A673 (cell line): ENCODE data around the gene RUNX2. TPM values are rescaled to one million over a fixed set of nuclear protein-coding genes. Genes with fewer than 3 reads are reported as not detected.

ENCODE experiments used
- BruUV-seq: library from RNA; stranded (reverse); fragments of 400-500 nt; replicated peaks from 2 replicates; lab custom pipeline; 2021; lab: Mats Ljungman, UMichigan
- CTCF ChIA-PET: fragments of 300-600 bp; sonication (Branson Sonifier 250); formaldehyde crosslinking; loops from one replicate; lab custom pipeline; 2022; ENCODE audit warnings: antibody characterized with exemption; lab: Charles Lee
- POLR2A ChIA-PET: fragments of 300-600 bp; sonication (Branson Sonifier 250); formaldehyde crosslinking; loops from one replicate; lab custom pipeline; 2022; ENCODE audit warnings: antibody characterized with exemption; ENCODE audit not compliant: low non-redundant PET; lab: Charles Lee
- DNase-seq: peaks from one replicate; pipeline ENCODE4 v3.0.0-alpha.2; 2015; ENCODE audit warnings: low spot score
- H3K27ac ChIP-seq: fragments of 200-600 bp; sonication (generic); 2 replicates; pipeline ENCODE4 v1.5.1; 2016; ENCODE audit warnings: mixed run types, low read depth, mild to moderate bottlenecking, mixed read lengths, antibody characterized with exemption, low read length; ENCODE audit not compliant: poor library complexity, severe bottlenecking
- H3K27me3 ChIP-seq: fragments of 200-600 bp; sonication (generic); replicated peaks from 2 replicates; pipeline ENCODE4 v1.6.1; 2017; ENCODE audit warnings: mixed run types, low read depth, mild to moderate bottlenecking, mixed read lengths, antibody characterized with exemption, low read length; ENCODE audit not compliant: insufficient read depth, poor library complexity
- H3K36me3 ChIP-seq: fragments of 200-600 bp; sonication (generic); 2 replicates; pipeline ENCODE4 v1.6.1; 2016; ENCODE audit warnings: mixed run types, mild to moderate bottlenecking, mixed read lengths, antibody characterized with exemption, low read length; ENCODE audit not compliant: insufficient read depth, poor library complexity, severe bottlenecking
- H3K4me1 ChIP-seq: fragments of 200-600 bp; sonication (generic); 2 replicates; pipeline ENCODE4 v1.6.1; 2017; ENCODE audit warnings: mixed run types, mild to moderate bottlenecking, mixed read lengths, antibody characterized with exemption, low read length; ENCODE audit not compliant: insufficient read depth, poor library complexity, severe bottlenecking
- H3K4me3 ChIP-seq: fragments of 200-600 bp; sonication (generic); 2 replicates; pipeline ENCODE4 v1.5.1; 2016; ENCODE audit warnings: low read depth, mixed run types, mild to moderate bottlenecking, mixed read lengths, low read length; ENCODE audit not compliant: poor library complexity, severe bottlenecking
- H3K9me3 ChIP-seq: fragments of 200-600 bp; sonication (generic); 2 replicates; pipeline ENCODE4 v1.6.1; 2016; ENCODE audit warnings: mixed run types, low read depth, mild to moderate bottlenecking, mixed read lengths, antibody characterized with exemption, low read length; ENCODE audit not compliant: poor library complexity, severe bottlenecking
- EZH2 ChIP-seq: fragments of 200-600 bp; sonication (generic); IDR thresholded peaks from 2 replicates; pipeline ENCODE4 v1.6.1; 2017; ENCODE audit warnings: borderline replicate concordance, low read depth, mild to moderate bottlenecking, mixed read lengths, antibody characterized with exemption, low read length; ENCODE audit not compliant: poor library complexity, severe bottlenecking
- intact Hi-C: fragments of 100-400 bp; cut with micrococcal nuclease; formaldehyde crosslinking; loops from one replicate; pipeline ENCODE4 v1.10.0; 2022; ENCODE audit not compliant: unreplicated experiment
- total RNA-seq: library from RNA; stranded (reverse); gene quantifications from 2 replicates; pipeline ENCODE4 v1.2.3, GENCODE V29; 2021
- TF ChIP-seq, protein P1 (sequence below): fragments of 300-800, 200-600 bp; sonication (generic); conservative IDR thresholded peaks from 2 replicates; pipeline ENCODE4 v1.5.1; 2017; ENCODE audit warnings: low read depth, mild to moderate bottlenecking, antibody characterized with exemption, low read length, moderate library complexity, mixed read lengths

RUNX2 gene
- total RNA-seq, 1 experiment from 2014 or later = 4.9 TPM

DNA sequence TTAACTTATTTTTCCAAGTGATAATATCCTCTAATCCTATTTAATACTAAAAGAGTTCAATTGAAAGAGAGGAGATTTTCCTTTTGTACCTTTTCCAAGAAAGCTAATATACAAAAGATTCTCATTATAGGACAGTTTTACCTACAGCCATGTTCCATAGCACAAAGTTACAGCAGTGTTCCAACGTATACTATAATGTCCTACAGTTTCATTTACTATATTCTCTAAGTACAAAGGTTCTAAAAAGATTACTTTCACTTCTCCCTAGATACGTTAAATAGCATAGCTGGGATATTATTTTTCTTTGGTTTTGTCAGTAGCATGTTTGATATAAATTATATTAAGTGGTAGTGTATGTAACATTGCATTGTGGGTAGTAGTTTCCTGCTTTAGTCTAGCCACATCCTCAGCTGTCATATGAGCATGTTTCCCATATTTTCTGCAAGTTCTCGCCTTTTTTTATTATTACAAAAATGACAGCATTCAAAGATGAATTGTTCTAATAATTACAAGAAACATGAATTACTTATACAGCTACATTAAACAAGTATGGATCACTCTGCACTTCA is 4.4 kb upstream of the RUNX2 start:
- ChIA-PET POLR2A (interaction anchor here (0.7 kb wide), 1 partner anchor 13 kb away, joined by 4 read pairs; no protein-coding TSS in a partner anchor), CTCF (no interaction called here)
- BruUV-seq = no TSS peak
- peaks cover 31% of the 10 kb centered on the region for H3K4me1 ChIP-seq
- H3K36me3 ChIP-seq = no peaks in the 10 kb centered on the region
- no peak for DNase-seq
- no peaks in the 10 kb centered on the region for H3K9me3 ChIP-seq
- intact Hi-C loops = no loop called here
- no peak for TF ChIP-seq EZH2
- TF ChIP-seq, protein P1, sequence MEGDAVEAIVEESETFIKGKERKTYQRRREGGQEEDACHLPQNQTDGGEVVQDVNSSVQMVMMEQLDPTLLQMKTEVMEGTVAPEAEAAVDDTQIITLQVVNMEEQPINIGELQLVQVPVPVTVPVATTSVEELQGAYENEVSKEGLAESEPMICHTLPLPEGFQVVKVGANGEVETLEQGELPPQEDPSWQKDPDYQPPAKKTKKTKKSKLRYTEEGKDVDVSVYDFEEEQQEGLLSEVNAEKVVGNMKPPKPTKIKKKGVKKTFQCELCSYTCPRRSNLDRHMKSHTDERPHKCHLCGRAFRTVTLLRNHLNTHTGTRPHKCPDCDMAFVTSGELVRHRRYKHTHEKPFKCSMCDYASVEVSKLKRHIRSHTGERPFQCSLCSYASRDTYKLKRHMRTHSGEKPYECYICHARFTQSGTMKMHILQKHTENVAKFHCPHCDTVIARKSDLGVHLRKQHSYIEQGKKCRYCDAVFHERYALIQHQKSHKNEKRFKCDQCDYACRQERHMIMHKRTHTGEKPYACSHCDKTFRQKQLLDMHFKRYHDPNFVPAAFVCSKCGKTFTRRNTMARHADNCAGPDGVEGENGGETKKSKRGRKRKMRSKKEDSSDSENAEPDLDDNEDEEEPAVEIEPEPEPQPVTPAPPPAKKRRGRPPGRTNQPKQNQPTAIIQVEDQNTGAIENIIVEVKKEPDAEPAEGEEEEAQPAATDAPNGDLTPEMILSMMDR = no peak
- H3K27ac ChIP-seq = no peak overlapping the region
- H3K4me3 ChIP-seq = no peak overlapping the region
- H3K27me3 ChIP-seq = no peaks in the 10 kb centered on the region

DNA sequence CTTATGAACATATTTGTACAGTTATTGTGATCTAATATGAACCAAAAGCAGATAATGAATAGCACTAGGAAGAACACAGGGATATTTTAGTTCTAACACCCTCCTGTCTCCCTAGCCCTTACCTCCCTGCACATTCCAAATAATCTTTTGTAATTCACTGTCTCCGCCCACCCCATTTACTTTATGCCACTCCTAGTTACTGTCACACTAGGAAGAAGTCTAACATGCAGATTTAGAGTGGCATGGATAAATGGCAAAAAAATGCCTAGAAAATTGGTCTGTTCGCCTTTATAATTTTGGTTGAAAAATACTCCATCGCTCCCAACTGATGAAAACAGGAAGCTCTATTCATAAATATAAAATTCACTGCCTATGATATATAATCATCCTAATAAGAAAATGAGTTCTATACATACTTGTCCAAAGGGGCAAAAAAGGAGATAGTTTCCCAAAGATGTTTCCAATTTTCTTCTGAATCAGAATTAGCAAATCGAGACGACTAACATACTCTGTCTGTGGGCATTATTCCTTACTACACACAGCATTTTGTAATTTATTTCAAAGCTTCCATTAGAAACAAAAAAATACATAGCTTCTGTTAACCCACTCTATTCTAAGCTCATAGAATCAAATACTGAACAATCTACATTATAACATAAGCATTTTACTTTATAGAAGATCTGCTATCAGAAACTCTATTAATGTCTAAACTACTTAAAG is 1.3 kb upstream of the RUNX2 start:
- BruUV-seq = no TSS peak
- H3K4me3 ChIP-seq = peak overlapping the region; percentile 19
- POLR2A ChIA-PET = interaction anchor here (0.5 to 0.9 kb wide), 2 partner anchors 18 to 51 kb away, joined by 3 to 5 read pairs; partner anchors contain the start of gene SUPT3H
- H3K36me3 ChIP-seq = no peaks in the 10 kb centered on the region
- intact Hi-C loops = no loop called here
- peak; percentile 73 for DNase-seq
- peak overlapping the region; percentile 81 for H3K27ac ChIP-seq
- no peaks in the 10 kb centered on the region for H3K27me3 ChIP-seq
- no peaks in the 10 kb centered on the region for H3K9me3 ChIP-seq
- H3K4me1 ChIP-seq = peaks cover 31% of the 10 kb centered on the region
- CTCF ChIA-PET = no interaction called here
- TF ChIP-seq, protein P1 = no peak
- TF ChIP-seq EZH2 = no peak

DNA sequence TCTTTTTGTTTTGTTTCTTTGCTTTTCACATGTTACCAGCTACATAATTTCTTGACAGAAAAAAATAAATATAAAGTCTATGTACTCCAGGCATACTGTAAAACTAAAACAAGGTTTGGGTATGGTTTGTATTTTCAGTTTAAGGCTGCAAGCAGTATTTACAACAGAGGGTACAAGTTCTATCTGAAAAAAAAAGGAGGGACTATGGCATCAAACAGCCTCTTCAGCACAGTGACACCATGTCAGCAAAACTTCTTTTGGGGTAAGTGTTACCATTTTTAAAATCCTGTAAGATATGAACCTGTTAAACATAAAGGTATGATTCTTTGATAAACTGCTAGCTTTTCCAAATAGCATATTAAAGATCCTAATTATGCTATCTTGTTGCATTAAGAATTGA is 393 bp downstream of the RUNX2 start:
- BruUV-seq = TSS peak; percentile 65

More for the DNA sequence above, 393 bp downstream of the RUNX2 start:
- no peaks in the 10 kb centered on the region for H3K36me3 ChIP-seq
- ChIA-PET CTCF (no interaction called here), POLR2A (no interaction called here)
- intact Hi-C loops = no loop called here
- H3K27me3 ChIP-seq = no peaks in the 10 kb centered on the region
- DNase-seq = no peak
- H3K4me3 ChIP-seq = peak overlapping the region; percentile 19
- peak overlapping the region; percentile 81 for H3K27ac ChIP-seq
- TF ChIP-seq, protein P1 = no peak
- TF ChIP-seq EZH2 = no peak
- peaks cover 21% of the 10 kb centered on the region for H3K4me1 ChIP-seq
- H3K9me3 ChIP-seq = no peaks in the 10 kb centered on the region
